Measurements from ENCODE around the gene MBP.

DNA sequence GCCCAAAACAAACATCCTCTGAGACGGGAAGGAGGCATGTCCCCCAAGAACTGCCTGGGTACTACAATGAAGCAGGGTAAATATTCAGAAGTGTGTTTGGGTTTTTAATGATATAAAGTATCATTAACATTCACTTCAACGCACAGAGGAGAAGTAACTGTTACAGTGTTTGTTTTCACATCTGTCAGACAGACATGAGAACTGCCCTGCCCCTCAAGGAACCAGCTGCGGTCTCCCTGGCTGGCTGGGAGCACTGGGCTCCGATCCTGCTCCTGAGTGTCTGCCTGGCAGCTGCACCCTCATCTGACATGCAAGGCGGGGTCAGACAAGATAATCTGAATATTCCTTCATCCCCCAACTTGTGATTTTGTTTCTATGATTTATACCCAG is 75.6 kb downstream of the MBP start:
- TF ChIP-seq, protein P1, sequence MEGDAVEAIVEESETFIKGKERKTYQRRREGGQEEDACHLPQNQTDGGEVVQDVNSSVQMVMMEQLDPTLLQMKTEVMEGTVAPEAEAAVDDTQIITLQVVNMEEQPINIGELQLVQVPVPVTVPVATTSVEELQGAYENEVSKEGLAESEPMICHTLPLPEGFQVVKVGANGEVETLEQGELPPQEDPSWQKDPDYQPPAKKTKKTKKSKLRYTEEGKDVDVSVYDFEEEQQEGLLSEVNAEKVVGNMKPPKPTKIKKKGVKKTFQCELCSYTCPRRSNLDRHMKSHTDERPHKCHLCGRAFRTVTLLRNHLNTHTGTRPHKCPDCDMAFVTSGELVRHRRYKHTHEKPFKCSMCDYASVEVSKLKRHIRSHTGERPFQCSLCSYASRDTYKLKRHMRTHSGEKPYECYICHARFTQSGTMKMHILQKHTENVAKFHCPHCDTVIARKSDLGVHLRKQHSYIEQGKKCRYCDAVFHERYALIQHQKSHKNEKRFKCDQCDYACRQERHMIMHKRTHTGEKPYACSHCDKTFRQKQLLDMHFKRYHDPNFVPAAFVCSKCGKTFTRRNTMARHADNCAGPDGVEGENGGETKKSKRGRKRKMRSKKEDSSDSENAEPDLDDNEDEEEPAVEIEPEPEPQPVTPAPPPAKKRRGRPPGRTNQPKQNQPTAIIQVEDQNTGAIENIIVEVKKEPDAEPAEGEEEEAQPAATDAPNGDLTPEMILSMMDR (IDR thresholded peaks at IDR 0.05; ENCODE audit: insufficient read depth, low read length), result no peak
- TF ChIP-seq GABPA (IDR thresholded peaks at IDR 0.05; ENCODE audit: low read depth), result no peak

Measured in HL-60 (cell line).